LNCaP clone FGC (cell line): ENCODE results near the gene PCDH9.

Experiments used
- DNase-seq: peaks from one replicate; pipeline ENCODE4 v3.0.0-alpha.2; 2011; ENCODE audit warnings: low read depth
- H3K4me3 ChIP-seq: 2 replicates; pipeline ENCODE4 v1.5.1; 2011; ENCODE audit warnings: mild to moderate bottlenecking, low read depth, low read length, control low read depth
- CTCF ChIP-seq: IDR thresholded peaks from 2 replicates; pipeline ENCODE4 v1.5.1; 2012; ENCODE audit warnings: mild to moderate bottlenecking; ENCODE audit not compliant: control insufficient read depth, insufficient read depth; ENCODE audit errors: extremely low read depth

Gene PCDH9

GRCh38 chr13:66397133-66397532, 833.0 kb downstream of the PCDH9 start:
- DNase-seq = no peak
- TF ChIP-seq CTCF = no peak

GRCh38 chr13:66391322-66391721, 838.8 kb downstream of the PCDH9 start:
- DNase-seq = no peak
- no peak for TF ChIP-seq CTCF
- H3K4me3 ChIP-seq = no peak overlapping the region

More at GRCh38 chr13:66397133-66397532, 833.0 kb downstream of the PCDH9 start:
- H3K4me3 ChIP-seq = no peak overlapping the region

GRCh38 chr13:66378894-66379293, 851.2 kb downstream of the PCDH9 start:
- no peak for TF ChIP-seq CTCF
- H3K4me3 ChIP-seq = no peak overlapping the region
- no peak for DNase-seq

GRCh38 chr13:66377569-66377968, 852.6 kb downstream of the PCDH9 start:
- no peak for TF ChIP-seq CTCF
- DNase-seq = no peak
- H3K4me3 ChIP-seq = no peak overlapping the region

GRCh38 chr13:66375756-66376155, 854.4 kb downstream of the PCDH9 start:
- TF ChIP-seq CTCF = no peak
- no peak for DNase-seq
- no peak overlapping the region for H3K4me3 ChIP-seq

GRCh38 chr13:66369666-66370065, 860.5 kb downstream of the PCDH9 start:
- TF ChIP-seq CTCF = no peak
- DNase-seq = no peak
- H3K4me3 ChIP-seq = no peak overlapping the region

GRCh38 chr13:66367356-66367755, 862.8 kb downstream of the PCDH9 start:
- H3K4me3 ChIP-seq = no peak overlapping the region
- no peak for TF ChIP-seq CTCF
- DNase-seq = no peak
